A549 (cell line): ENCODE measurements around the gene MARK2. TPM values are rescaled to one million over a fixed set of nuclear protein-coding genes. Genes with fewer than 3 reads are reported as not detected.
A peak's percentile ranks its signal among the peaks of the same experiment; 100 is the strongest.

ENCODE experiments used
- ATAC-seq, 2 experiments: fragments of 200-7000 bp in 1 of 2; fragments of >200 bp in 1 of 2; cut with Nextera tagmentation in 1 of 2; cut with Tn5 transposase in 1 of 2; 3 replicates each; pipeline versions ENCODE4 v1.8.0 to v1.9.1; 2018 to 2020; ENCODE audit warnings: mild to moderate bottlenecking in 1 of 2, moderate library complexity in 1 of 2
- CTCF ChIA-PET: fragments of 300-600 bp; sonication (Branson Sonifier 250); formaldehyde crosslinking; extraction: SDS; loops from one replicate; lab custom pipeline; 2021; ENCODE audit warnings: antibody characterized with exemption, inconsistent platforms; lab: Yijun Ruan, JAX
- POLR2A ChIA-PET: fragments of 350-600 bp; formaldehyde crosslinking; extraction: SDS; loops from one replicate; lab custom pipeline; 2021; ENCODE audit warnings: antibody characterized with exemption, inconsistent platforms; lab: Yijun Ruan, JAX
- DNase-seq, 2 experiments: peaks; one replicate each; pipeline versions ENCODE4 v3.0.0 to v3.0.0-alpha.2; 2011 to 2016; ENCODE audit warnings: low read depth in 1 of 2, low spot score in 1 of 2
- FAIRE-seq: peaks from 2 replicates; lab custom pipeline; 2011; peaks lifted over from hg19 to GRCh38; lab: Jason Lieb, UNC
- H3K27ac ChIP-seq, 2 experiments: fragments of >200 bp; sonication (Bioruptor Twin); formaldehyde crosslinking; 3 replicates each; pipeline ENCODE4 v1.5.1; 2016 to 2017
- H3K4me1 ChIP-seq: fragments of >200 bp; sonication (Bioruptor Twin); formaldehyde crosslinking; 3 replicates; pipeline ENCODE4 v1.6.1; 2016
- H3K4me2 ChIP-seq: fragments of >200 bp; sonication (Bioruptor Twin); formaldehyde crosslinking; 3 replicates; pipeline ENCODE4 v1.6.1; 2016
- H3K4me3 ChIP-seq: fragments of >200 bp; sonication (Bioruptor Twin); formaldehyde crosslinking; 3 replicates; pipeline ENCODE4 v1.5.1; 2016
- H3K9me3 ChIP-seq: fragments of >200 bp; sonication (Bioruptor Twin); formaldehyde crosslinking; 3 replicates; pipeline ENCODE4 v1.6.1; 2016
- BHLHE40 ChIP-seq: IDR thresholded peaks from 2 replicates; pipeline ENCODE4 v1.6.1; 2012; ENCODE audit warnings: low read depth, low read length, inconsistent platforms
- CBX2 ChIP-seq: fragments of 200-600 bp; sonication (generic); IDR thresholded peaks from 2 replicates; pipeline ENCODE4 v1.6.1; 2016; ENCODE audit warnings: low read depth, mild to moderate bottlenecking, borderline replicate concordance
- CHD4 ChIP-seq: fragments of 200-600 bp; sonication (generic); IDR thresholded peaks from 2 replicates; pipeline ENCODE4 v1.6.1; 2016; ENCODE audit warnings: antibody characterized with exemption, mild to moderate bottlenecking, borderline replicate concordance
- JUN ChIP-seq, 2 experiments: fragments of >200 bp; sonication (Bioruptor Twin); formaldehyde crosslinking; IDR thresholded peaks; 2 replicates in 1 of 2; 3 replicates in 1 of 2; pipeline ENCODE4 v1.6.1; 2016 to 2017
- MAZ ChIP-seq: fragments of 150-350 bp; IDR thresholded peaks from 2 replicates; pipeline ENCODE4 v1.6.1; 2014; ENCODE audit warnings: antibody characterized with exemption, low read depth, low read length, borderline replicate concordance
- MYC ChIP-seq: IDR thresholded peaks from 2 replicates; pipeline ENCODE4 v1.6.1; 2012; ENCODE audit warnings: mild to moderate bottlenecking, inconsistent platforms, low read length, improper control_type of control experiment, borderline replicate concordance
- NFE2L2 ChIP-seq: fragments of 150-350 bp; conservative IDR thresholded peaks from 2 replicates; pipeline ENCODE4 v1.6.1; 2014; ENCODE audit warnings: low read length
- PHF8 ChIP-seq: fragments of 200-600 bp; sonication (generic); IDR thresholded peaks from 2 replicates; pipeline ENCODE4 v1.6.1; 2016; ENCODE audit warnings: low read depth, mild to moderate bottlenecking, antibody characterized with exemption, moderate library complexity, borderline replicate concordance
- POLR2A ChIP-seq: IDR thresholded peaks from 2 replicates; pipeline ENCODE4 v1.6.1; 2012; ENCODE audit warnings: mild to moderate bottlenecking, low read length
- REST ChIP-seq: fragments of 200-600 bp; sonication (generic); IDR thresholded peaks from 2 replicates; pipeline ENCODE4 v1.6.1; 2016; ENCODE audit warnings: antibody characterized with exemption, mild to moderate bottlenecking, moderate library complexity
- SMC3 ChIP-seq: fragments of >200 bp; sonication (Bioruptor Twin); formaldehyde crosslinking; IDR thresholded peaks from 3 replicates; pipeline ENCODE4 v1.6.1; 2018; ENCODE audit warnings: inconsistent platforms
- TFCP2L1 ChIP-seq: fragments of 250-450 bp; sonication (Bioruptor Pico); IDR thresholded peaks from 2 replicates; pipeline ENCODE4 v1.5.0; 2021; ENCODE audit warnings: mild to moderate bottlenecking
- TP53 ChIP-seq: fragments of 250-450 bp; sonication (Bioruptor Pico); IDR thresholded peaks from 2 replicates; pipeline ENCODE4 v1.5.0; 2021; ENCODE audit warnings: mild to moderate bottlenecking, moderate library complexity
- ZNF302 ChIP-seq: fragments of 250-450 bp; sonication (Bioruptor Pico); IDR thresholded peaks from 2 replicates; pipeline ENCODE4 v1.9.0; 2021; ENCODE audit warnings: inconsistent platforms, mild to moderate bottlenecking, moderate library complexity
- WGBS: methylation state at CpG from one replicate; pipeline ENCODE4 v1.1.6; 2017; ENCODE audit errors: missing lambda C conversion rate; 5-methylcytosine and 5-hydroxymethylcytosine counted together
- polyA plus RNA-seq, 4 experiments: library from polyadenylated mRNA; depleted of rRNA in 3 of 4; stranded (reverse); fragments of >200 nt; fragmentation: RNase III in 1 of 4; extraction: RNeasy Plus Mini Kit Qiagen cat#74134 plus additional on column Dnase treatment in 1 of 4; gene quantifications; 2 replicates in 3 of 4; 3 replicates in 1 of 4; pipeline ENCODE4 v1.2.3, GENCODE V29; 2011 to 2017
- TF ChIP-seq, protein P1 (sequence below): fragments of 450-650 bp; IDR thresholded peaks from 2 replicates; pipeline ENCODE4 v1.6.1; 2014; ENCODE audit warnings: antibody characterized with exemption
- TF ChIP-seq, protein P2 (sequence below): IDR thresholded peaks from 2 replicates; pipeline ENCODE4 v1.6.1; 2012; ENCODE audit warnings: low read depth, borderline replicate concordance
- TF ChIP-seq, protein P3 (sequence below): fragments of >200 bp; sonication (Bioruptor Twin); formaldehyde crosslinking; IDR thresholded peaks from 3 replicates; pipeline ENCODE4 v1.5.1; 2016

Gene MARK2
- polyA plus RNA-seq, 2 of the 4 experiments (the other 2 are of a cell fraction): 20.2 to 28.4 TPM

DNA sequence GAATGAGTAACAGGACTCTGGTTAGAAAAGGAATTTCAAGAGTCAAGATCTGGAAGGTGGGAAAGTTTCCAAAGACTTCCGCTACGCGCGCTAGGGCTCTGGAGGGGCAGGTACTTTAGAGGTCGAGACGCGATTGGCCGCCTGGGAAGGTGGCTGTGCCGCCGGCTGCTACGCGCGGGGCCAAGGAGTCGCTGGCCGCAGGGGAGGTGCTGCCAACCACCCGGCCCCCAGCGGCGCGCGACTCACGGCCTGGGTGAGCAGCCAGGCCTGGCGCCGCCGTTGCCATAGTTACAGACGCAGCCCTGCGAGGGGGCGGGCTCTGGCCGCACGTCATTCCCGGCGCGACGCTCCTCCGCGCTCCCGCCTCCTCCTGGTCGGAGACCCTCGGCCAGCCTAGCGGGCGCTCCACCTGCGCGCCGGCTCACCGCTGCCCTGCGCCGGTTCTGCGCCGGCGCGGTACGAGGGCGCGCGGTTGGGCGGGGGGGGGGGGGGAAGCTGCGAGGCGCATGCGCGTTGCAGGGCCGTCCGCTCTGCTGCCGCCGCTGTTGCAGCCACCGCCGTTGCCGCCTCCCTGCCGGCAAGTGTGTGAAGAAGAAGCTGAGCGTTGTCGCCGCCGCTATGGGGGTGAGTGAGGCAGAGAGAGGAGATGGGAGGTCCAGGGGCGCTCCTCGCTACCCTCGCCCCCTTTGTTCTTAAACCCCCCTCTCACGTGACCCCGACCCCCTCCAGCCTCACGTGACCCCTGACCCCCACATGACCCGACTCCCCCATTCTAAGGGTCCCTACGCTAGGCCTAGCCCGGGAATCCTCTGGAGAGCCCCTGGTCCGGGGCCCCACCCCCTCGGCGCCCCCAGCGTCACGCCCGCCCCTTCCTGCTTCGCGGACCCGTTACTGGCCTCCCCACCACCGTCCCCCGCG is 99.8 kb downstream of the MARK2 start, which contains the start of gene NAA40:
Gene NAA40 (plus strand): TSS at position 524 of the 918 bp plus-strand sequence. CDS start 95 bp downstream, at position 619.
- 1% methylated on average over 24 of the region's 92 CpGs for WGBS
- ChIA-PET POLR2A (interaction anchor here (0.5 to 1.5 kb wide), 5 partner anchors 63 to 1097 kb away, joined by 3 to 6 read pairs (median 3); partner anchors contain the start of genes MARK2 and STIP1), CTCF (interaction anchor here (1.0 to 2.0 kb wide), 3 partner anchors 100 to 104 kb away, joined by 4 to 10 read pairs (median 5); partner anchors contain the start of gene MARK2)
- peak within 1 kb of the TSS; percentile 97 for H3K4me2 ChIP-seq
- peaks cover 11% of the 10 kb centered on the region for H3K4me1 ChIP-seq
- H3K27ac ChIP-seq: peak within 1 kb of the TSS; percentile 88 to 97
- DNase-seq: peak; percentile 98
- no peak for FAIRE-seq
- peak; percentile 97 for ATAC-seq
- H3K4me3 ChIP-seq: peak within 1 kb of the TSS; percentile 82
- TF ChIP-seq REST (peak; percentile 39; the same call in 1 of the 2 replicates), ZNF302 (CRISPR knock-in tag) (no peak), CHD4 (no peak), MYC (0 out of 2 replicates have a peak, but pooled peaks have one; percentile 62), SMC3 (no peak), POLR2A (peak; percentile 84), CBX2 (no peak), BHLHE40 (peak; percentile 52; the same call in 1 of the 2 replicates), TFCP2L1 (CRISPR knock-in tag) (no peak), TP53 (no peak), JUN (IDR thresholded peaks at IDR 0.05) (peak in 1 of 2 experiments; percentile 54; a peak in 1 of 5 replicates), NFE2L2 (no peak), PHF8 (peak; percentile 12; the same call in 1 of the 2 replicates), MAZ (no peak)
- TF ChIP-seq, protein P1, sequence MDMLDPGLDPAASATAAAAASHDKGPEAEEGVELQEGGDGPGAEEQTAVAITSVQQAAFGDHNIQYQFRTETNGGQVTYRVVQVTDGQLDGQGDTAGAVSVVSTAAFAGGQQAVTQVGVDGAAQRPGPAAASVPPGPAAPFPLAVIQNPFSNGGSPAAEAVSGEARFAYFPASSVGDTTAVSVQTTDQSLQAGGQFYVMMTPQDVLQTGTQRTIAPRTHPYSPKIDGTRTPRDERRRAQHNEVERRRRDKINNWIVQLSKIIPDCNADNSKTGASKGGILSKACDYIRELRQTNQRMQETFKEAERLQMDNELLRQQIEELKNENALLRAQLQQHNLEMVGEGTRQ: peak; percentile 95
- TF ChIP-seq, protein P2, sequence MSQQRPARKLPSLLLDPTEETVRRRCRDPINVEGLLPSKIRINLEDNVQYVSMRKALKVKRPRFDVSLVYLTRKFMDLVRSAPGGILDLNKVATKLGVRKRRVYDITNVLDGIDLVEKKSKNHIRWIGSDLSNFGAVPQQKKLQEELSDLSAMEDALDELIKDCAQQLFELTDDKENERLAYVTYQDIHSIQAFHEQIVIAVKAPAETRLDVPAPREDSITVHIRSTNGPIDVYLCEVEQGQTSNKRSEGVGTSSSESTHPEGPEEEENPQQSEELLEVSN: peak; percentile 82
- TF ChIP-seq, protein P3, sequence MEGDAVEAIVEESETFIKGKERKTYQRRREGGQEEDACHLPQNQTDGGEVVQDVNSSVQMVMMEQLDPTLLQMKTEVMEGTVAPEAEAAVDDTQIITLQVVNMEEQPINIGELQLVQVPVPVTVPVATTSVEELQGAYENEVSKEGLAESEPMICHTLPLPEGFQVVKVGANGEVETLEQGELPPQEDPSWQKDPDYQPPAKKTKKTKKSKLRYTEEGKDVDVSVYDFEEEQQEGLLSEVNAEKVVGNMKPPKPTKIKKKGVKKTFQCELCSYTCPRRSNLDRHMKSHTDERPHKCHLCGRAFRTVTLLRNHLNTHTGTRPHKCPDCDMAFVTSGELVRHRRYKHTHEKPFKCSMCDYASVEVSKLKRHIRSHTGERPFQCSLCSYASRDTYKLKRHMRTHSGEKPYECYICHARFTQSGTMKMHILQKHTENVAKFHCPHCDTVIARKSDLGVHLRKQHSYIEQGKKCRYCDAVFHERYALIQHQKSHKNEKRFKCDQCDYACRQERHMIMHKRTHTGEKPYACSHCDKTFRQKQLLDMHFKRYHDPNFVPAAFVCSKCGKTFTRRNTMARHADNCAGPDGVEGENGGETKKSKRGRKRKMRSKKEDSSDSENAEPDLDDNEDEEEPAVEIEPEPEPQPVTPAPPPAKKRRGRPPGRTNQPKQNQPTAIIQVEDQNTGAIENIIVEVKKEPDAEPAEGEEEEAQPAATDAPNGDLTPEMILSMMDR: no peak
- no peaks in the 10 kb centered on the region for H3K9me3 ChIP-seq
